Tibial artery (tissue), 4 donors: Measurements from ENCODE around the gene MAST4.

Experiments used
- DNase-seq, 2 donors: peaks; one replicate each; pipeline ENCODE4 v3.0.0-alpha.2; 2019
- H3K27ac ChIP-seq, 2 donors: fragments of 200-600 bp; sonication (generic) in 1 of 2; 1 replicate in 1 of 2; 2 replicates in 1 of 2; pipeline ENCODE4 v1.5.1; 2018 to 2019; ENCODE audit warnings: mild to moderate bottlenecking in 1 of 2
- H3K27me3 ChIP-seq, 2 donors: fragments of 200-600 bp; sonication (generic) in 1 of 2; one replicate each; pipeline versions ENCODE4 v1.5.1 to v1.6.0; 2016 to 2019
- H3K36me3 ChIP-seq, 3 donors: fragments of 200-600 bp; sonication (generic) in 2 of 3; one replicate each; pipeline ENCODE4 v1.5.1; 2016 to 2019; ENCODE audit warnings: mild to moderate bottlenecking in 2 of 3
- H3K4me1 ChIP-seq, 4 donors: fragments of 200-600 bp; sonication (generic) in 2 of 4; 1 replicate in 3 of 4; 2 replicates in 1 of 4; pipeline ENCODE4 v1.5.1; 2016 to 2019
- H3K4me3 ChIP-seq, 2 donors: fragments of 200-600 bp; sonication (generic) in 1 of 2; 1 replicate in 1 of 2; 2 replicates in 1 of 2; pipeline ENCODE4 v1.5.1; 2018 to 2019; ENCODE audit warnings: mild to moderate bottlenecking in 2 of 2
- H3K9me3 ChIP-seq, 3 donors: fragments of 200-600 bp; sonication (generic) in 1 of 3; one replicate each; pipeline ENCODE4 v1.5.1; 2016 to 2019
- CTCF ChIP-seq, 2 experiments: fragments of 200-600 bp in 1 of 2; fragments of 450-650 bp in 1 of 2; IDR thresholded peaks; one replicate each; pipeline ENCODE4 v1.5.1; 2017 to 2019; ENCODE audit warnings: antibody characterized with exemption in 2 of 2, mild to moderate bottlenecking in 1 of 2, moderate library complexity in 1 of 2
- intact Hi-C: fragments of 100-400 bp; cut with DNase I; formaldehyde crosslinking; loops from one replicate; pipeline ENCODE4 v1.15.0; 2023; ENCODE audit warnings: low total_unique reads

The MAST4 gene

GRCh38 chr5:67104859-67105258 is 508.7 kb downstream of the MAST4 start:
- intact Hi-C loops: loop anchor here (10.0 kb wide), 1 partner anchor 100 kb away; no protein-coding TSS in a partner anchor
- Histone ChIP-seq H3K27ac (no peak overlapping the region), H3K9me3 (no peaks in the 10 kb centered on the region), H3K4me1 (peaks cover 0 to 15% (median 3%) of the 10 kb centered on the region in 4 donors), H3K4me3 (no peak overlapping the region), H3K36me3 (peaks cover 25 to 38% (median 36%) of the 10 kb centered on the region in 3 donors), H3K27me3 (no peaks in the 10 kb centered on the region)
- no peak for DNase-seq
- TF ChIP-seq CTCF (IDR thresholded peaks at IDR 0.05): no peak

GRCh38 chr5:67105270-67105669 is 509.1 kb downstream of the MAST4 start:
- Histone ChIP-seq H3K27me3 (no peaks in the 10 kb centered on the region), H3K4me1 (peaks cover 0 to 15% (median 3%) of the 10 kb centered on the region in 4 donors), H3K27ac (no peak overlapping the region), H3K36me3 (peaks cover 29 to 39% (median 38%) of the 10 kb centered on the region in 3 donors), H3K9me3 (no peaks in the 10 kb centered on the region), H3K4me3 (no peak overlapping the region)
- no peak for DNase-seq
- TF ChIP-seq CTCF (IDR thresholded peaks at IDR 0.05): no peak
- intact Hi-C loops: loop anchor here (10.0 kb wide), 1 partner anchor 100 kb away; no protein-coding TSS in a partner anchor

GRCh38 chr5:67106626-67107342 is 510.6 kb downstream of the MAST4 start:
- Histone ChIP-seq H3K27ac (peak overlapping the region in 1 of 2 donors; percentile 30), H3K36me3 (peaks cover 35 to 38% (median 35%) of the 10 kb centered on the region in 3 donors), H3K4me3 (no peak overlapping the region), H3K27me3 (no peaks in the 10 kb centered on the region), H3K4me1 (peaks cover 0 to 15% (median 3%) of the 10 kb centered on the region in 4 donors), H3K9me3 (no peaks in the 10 kb centered on the region)
- TF ChIP-seq CTCF (IDR thresholded peaks at IDR 0.05): no peak
- intact Hi-C loops: loop anchor here (10.0 kb wide), 1 partner anchor 102 kb away; no protein-coding TSS in a partner anchor
- no peak for DNase-seq

- H3K36me3 ChIP-seq: peaks cover 38 to 42% (median 41%) of the 10 kb centered on the region in 3 donors
These were observed 515.6 kb downstream of the MAST4 start for GRCh38 chr5:67111779-67112178.

GRCh38 chr5:67115246-67115645 is 519.1 kb downstream of the MAST4 start:
- no peak for DNase-seq
- TF ChIP-seq CTCF (IDR thresholded peaks at IDR 0.05): no peak
- H3K4me1 ChIP-seq: no peaks in the 10 kb centered on the region
- no peaks in the 10 kb centered on the region for H3K9me3 ChIP-seq
- intact Hi-C loops: no loop called here
- peaks cover 35 to 52% (median 52%) of the 10 kb centered on the region in 3 donors for H3K36me3 ChIP-seq
- H3K27ac ChIP-seq: no peak overlapping the region
- H3K27me3 ChIP-seq: no peaks in the 10 kb centered on the region
- no peak overlapping the region for H3K4me3 ChIP-seq

More at GRCh38 chr5:67111779-67112178, 515.6 kb downstream of the MAST4 start:
- Histone ChIP-seq H3K4me1 (peaks cover 0 to 9% (median 3%) of the 10 kb centered on the region in 4 donors), H3K27ac (no peak overlapping the region), H3K9me3 (no peaks in the 10 kb centered on the region), H3K27me3 (no peaks in the 10 kb centered on the region), H3K4me3 (no peak overlapping the region)
- intact Hi-C loops: no loop called here
- DNase-seq: no peak
- TF ChIP-seq CTCF (IDR thresholded peaks at IDR 0.05): no peak
